H1 (cell line): Measurements from ENCODE around the gene ARPIN. TPM values are rescaled to one million over a fixed set of nuclear protein-coding genes. Genes with fewer than 3 reads are reported as not detected.

Experiments
- CTCF ChIA-PET: fragments of 300-600 bp; sonication (Branson Sonifier 250); formaldehyde crosslinking; loops from one replicate; lab custom pipeline; 2021; ENCODE audit not compliant: partially characterized antibody; lab: Charles Lee
- POLR2A ChIA-PET: fragments of 300-600 bp; sonication (Branson Sonifier 250); formaldehyde crosslinking; loops from one replicate; lab custom pipeline; 2021; ENCODE audit warnings: inconsistent platforms; ENCODE audit not compliant: partially characterized antibody; lab: Charles Lee
- DNase-seq, 2 experiments: peaks; one replicate each; pipeline versions ENCODE4 v3.0.0 to v3.0.0-alpha.2; 2010 to 2022; ENCODE audit warnings: low spot score in 2 of 2, low read depth in 1 of 2, mixed read lengths in 1 of 2
- FAIRE-seq: peaks from 2 replicates; lab custom pipeline; 2011; peaks lifted over from hg19 to GRCh38; lab: Jason Lieb, UNC
- H2AFZ ChIP-seq: 2 replicates; pipeline ENCODE4 v1.8.1; 2012; ENCODE audit warnings: low read length, inconsistent platforms
- H2AK5ac ChIP-seq: 2 replicates; pipeline ENCODE4 v1.6.1; 2013; ENCODE audit warnings: low read depth, low read length
- H2BK120ac ChIP-seq: replicated peaks from 2 replicates; pipeline ENCODE3; 2013; ENCODE audit warnings: low read depth, low read length, inconsistent platforms
- H2BK12ac ChIP-seq: 2 replicates; pipeline ENCODE4 v1.6.1; 2013; ENCODE audit warnings: low read depth, low read length
- H2BK15ac ChIP-seq: 2 replicates; pipeline ENCODE4 v1.6.1; 2013; ENCODE audit warnings: low read length
- H2BK20ac ChIP-seq: 2 replicates; pipeline ENCODE4 v1.6.1; 2013; ENCODE audit warnings: low read length
- H2BK5ac ChIP-seq: 2 replicates; pipeline ENCODE4 v1.6.1; 2013; ENCODE audit warnings: low read depth, low read length
- H3K14ac ChIP-seq: 2 replicates; pipeline ENCODE4 v1.6.1; 2013; ENCODE audit warnings: inconsistent platforms; ENCODE audit not compliant: insufficient read length
- H3K18ac ChIP-seq: 2 replicates; pipeline ENCODE4 v1.6.1; 2013; ENCODE audit warnings: low read length; ENCODE audit errors: extremely low read depth
- H3K23ac ChIP-seq: 2 replicates; pipeline ENCODE4 v1.6.1; 2013; ENCODE audit warnings: inconsistent platforms; ENCODE audit not compliant: insufficient read length
- H3K23me2 ChIP-seq: 2 replicates; pipeline ENCODE4 v1.6.1; 2013; ENCODE audit warnings: low read depth, low read length
- H3K27ac ChIP-seq: 2 replicates; pipeline ENCODE4 v1.6.1; 2011; ENCODE audit warnings: low read depth, low read length, inconsistent platforms
- H3K27me3 ChIP-seq, 4 experiments: replicated peaks in 1 of 4; 1 replicate in 1 of 4; 2 replicates in 3 of 4; pipeline versions ENCODE4 v1.6.1 to v1.8.1; 2011 to 2013; ENCODE audit warnings: low read length in 3 of 4, mild to moderate bottlenecking in 3 of 4, inconsistent platforms in 2 of 4, mixed read lengths in 2 of 4, moderate library complexity in 1 of 4; ENCODE audit not compliant: control insufficient read depth in 3 of 4, insufficient read depth in 3 of 4; ENCODE audit errors: extremely low read depth in 1 of 4
- H3K36me3 ChIP-seq, 4 experiments: 2 replicates each; pipeline versions ENCODE4 v1.6.1 to v1.8.1; 2011 to 2013; ENCODE audit warnings: mild to moderate bottlenecking in 4 of 4, low read length in 3 of 4, moderate library complexity in 2 of 4, control low read depth in 1 of 4, inconsistent platforms in 1 of 4; ENCODE audit not compliant: insufficient read depth in 4 of 4, control insufficient read depth in 2 of 4
- H3K4ac ChIP-seq: replicated peaks from 2 replicates; pipeline ENCODE3; 2013; ENCODE audit warnings: low read length, low read depth, mixed read lengths, inconsistent platforms; ENCODE audit not compliant: insufficient read length
- H3K4me1 ChIP-seq, 4 experiments: replicated peaks in 1 of 4; 1 replicate in 1 of 4; 2 replicates in 3 of 4; pipeline versions ENCODE4 v1.6.1 to v1.8.1; 2011 to 2013; ENCODE audit warnings: low read length in 3 of 4, inconsistent platforms in 2 of 4, mixed read lengths in 1 of 4; ENCODE audit not compliant: insufficient read depth in 4 of 4, control insufficient read depth in 3 of 4
- H3K4me2 ChIP-seq, 2 experiments: 2 replicates each; pipeline versions ENCODE4 v1.6.1 to v1.8.1; 2011 to 2013; ENCODE audit warnings: low read depth in 2 of 2, low read length in 2 of 2, control low read depth in 1 of 2, inconsistent platforms in 1 of 2, mild to moderate bottlenecking in 1 of 2; ENCODE audit not compliant: insufficient read depth in 1 of 2
- H3K4me3 ChIP-seq, 4 experiments: fragments of 200-600, 300-600 bp in 1 of 4; sonication (generic), shearing (Covaris generic), sonication (Bioruptor Twin) in 1 of 4; 2 replicates each; pipeline versions ENCODE4 v1.5.1 to v1.8.1; 2011 to 2016; ENCODE audit warnings: low read length in 4 of 4, low read depth in 3 of 4, control low read depth in 2 of 4, inconsistent platforms in 2 of 4, mild to moderate bottlenecking in 2 of 4, mixed read lengths in 1 of 4, moderate library complexity in 1 of 4; ENCODE audit not compliant: insufficient read depth in 2 of 4; ENCODE audit errors: extremely low read depth in 1 of 4
- H3K56ac ChIP-seq: replicated peaks from 2 replicates; pipeline ENCODE3; 2013; ENCODE audit warnings: low read depth, mild to moderate bottlenecking, mixed read lengths, low read length, inconsistent platforms; ENCODE audit not compliant: insufficient read length
- H3K79me1 ChIP-seq: 2 replicates; pipeline ENCODE4 v1.6.1; 2013; ENCODE audit warnings: low read depth, low read length, control low read depth
- H3K79me2 ChIP-seq, 2 experiments: 2 replicates each; pipeline versions ENCODE4 v1.6.1 to v1.8.1; 2012 to 2013; ENCODE audit warnings: low read length in 2 of 2, mild to moderate bottlenecking in 2 of 2, inconsistent platforms in 1 of 2; ENCODE audit not compliant: insufficient read depth in 2 of 2, control insufficient read depth in 1 of 2
- H3K9ac ChIP-seq, 4 experiments: replicated peaks in 1 of 4; 1 replicate in 1 of 4; 2 replicates in 3 of 4; pipeline versions ENCODE4 v1.6.1 to v1.8.1; 2011 to 2013; ENCODE audit warnings: low read depth in 3 of 4, low read length in 3 of 4, control low read depth in 2 of 4, mild to moderate bottlenecking in 2 of 4, moderate library complexity in 2 of 4, inconsistent platforms in 1 of 4; ENCODE audit errors: extremely low read depth in 1 of 4
- H3K9me3 ChIP-seq, 2 experiments: 2 replicates each; pipeline versions ENCODE4 v1.6.1 to v1.8.1; 2012 to 2013; ENCODE audit warnings: mild to moderate bottlenecking in 2 of 2, moderate library complexity in 2 of 2, control low read depth in 1 of 2, inconsistent platforms in 1 of 2, low read depth in 1 of 2, low read length in 1 of 2, mixed read lengths in 1 of 2; ENCODE audit not compliant: insufficient read depth in 2 of 2
- H4K20me1 ChIP-seq, 2 experiments: replicated peaks in 1 of 2; 2 replicates each; pipeline versions ENCODE3 to v1.8.1; 2011 to 2013; ENCODE audit warnings: inconsistent platforms in 2 of 2, low read length in 2 of 2, mild to moderate bottlenecking in 1 of 2; ENCODE audit not compliant: insufficient read depth in 2 of 2, control insufficient read depth in 1 of 2
- H4K5ac ChIP-seq: 2 replicates; pipeline ENCODE4 v1.6.1; 2013; ENCODE audit warnings: low read length, low read depth, mixed read lengths, inconsistent platforms; ENCODE audit not compliant: insufficient read length
- H4K8ac ChIP-seq: 2 replicates; pipeline ENCODE4 v1.8.0; 2013; ENCODE audit warnings: mild to moderate bottlenecking, moderate library complexity, low read length, inconsistent platforms; ENCODE audit not compliant: insufficient read depth; ENCODE audit errors: extremely low read depth
- H4K91ac ChIP-seq: replicated peaks from 2 replicates; pipeline ENCODE3; 2013; ENCODE audit warnings: low read length, mixed read lengths, inconsistent platforms; ENCODE audit not compliant: insufficient read length
- NRF1 ChIP-seq: IDR thresholded peaks from 2 replicates; pipeline ENCODE4 v1.6.1; 2011; ENCODE audit warnings: mild to moderate bottlenecking, low read depth, low read length, improper control_type of control experiment
- TAF1 ChIP-seq: IDR thresholded peaks from 2 replicates; pipeline ENCODE4 v1.6.1; 2011; ENCODE audit warnings: mild to moderate bottlenecking, low read depth, low read length
- TCF12 ChIP-seq: IDR thresholded peaks from 2 replicates; pipeline ENCODE4 v1.6.1; 2011; ENCODE audit warnings: low read depth, mild to moderate bottlenecking, low read length
- WGBS, 2 experiments: shearing (Covaris generic) in 1 of 2; methylation state at CpG; one replicate each; pipeline versions ENCODE4 v1.1.6 to v1.1.7; 2013 to 2015; ENCODE audit warnings: low lambda C conversion rate in 2 of 2, mixed read lengths in 2 of 2, inconsistent platforms in 1 of 2, low coverage in 1 of 2, missing lambda C conversion rate in 1 of 2; ENCODE audit not compliant: insufficient replicate concordance in 2 of 2, insufficient coverage in 1 of 2, insufficient read length in 1 of 2; ENCODE audit errors: extremely low coverage in 1 of 2, missing lambda C conversion rate in 1 of 2; 5-methylcytosine and 5-hydroxymethylcytosine counted together
- polyA plus RNA-seq, 7 experiments: library from polyadenylated mRNA; depleted of rRNA in 3 of 7; stranded (reverse) in 5 of 7; unstranded in 2 of 7; fragments of >200 nt in 5 of 7; fragments of 200-250 nt in 2 of 7; gene quantifications; 1 replicate in 5 of 7; 2 replicates in 1 of 7; 4 replicates in 1 of 7; pipeline versions ENCODE4 v1.2.1 to v1.2.3, GENCODE V29; 2011 to 2013; ENCODE audit warnings: missing spikeins in 2 of 7, mixed read lengths in 2 of 7
- total RNA-seq: library from RNA; stranded (reverse); fragmentation: NEBNext Ultra II Directional; extraction: Animal tissue kit (Norgen Biotek cat#: 25700); gene quantifications from 2 replicates; pipeline ENCODE4 v1.2.1, GENCODE V29; 2021
- TF ChIP-seq, protein P1 (sequence below): IDR thresholded peaks from 2 replicates; pipeline ENCODE4 v1.6.1; 2011; ENCODE audit warnings: low read length, improper control_type of control experiment

The ARPIN gene
- total and polyA plus RNA-seq, 2 of the 8 experiments (the other 6 are each of a cell fraction or from before 2014, with no cell fraction given), result 3.1 to 3.9 TPM

DNA sequence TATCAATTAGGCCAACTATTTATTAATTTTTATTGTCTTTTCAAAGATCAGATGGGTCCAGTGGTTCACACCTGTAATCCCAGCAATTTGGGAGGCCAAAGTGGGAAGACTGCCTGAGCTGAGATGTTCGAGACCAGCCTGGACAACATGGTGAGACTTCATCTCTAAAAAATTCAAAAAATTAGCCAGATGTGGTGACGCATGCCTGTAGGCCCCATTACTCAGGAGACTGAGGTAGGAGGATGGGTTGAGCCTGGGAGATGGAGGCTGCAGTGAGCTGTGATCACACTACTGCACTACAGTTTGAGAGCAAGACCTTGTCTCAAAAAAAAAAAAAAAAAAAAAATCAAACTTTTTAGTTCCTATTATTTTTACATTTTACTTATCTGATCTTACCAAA is 27.1 kb downstream of the ARPIN start:
- Histone ChIP-seq H3K9me3 (no peaks in the 10 kb centered on the region), H3K27ac (no peak overlapping the region), H3K79me1 (no peaks in the 10 kb centered on the region; the same call in 1 of the 2 replicates), H2AK5ac (no peak overlapping the region), H3K4me2 (no peak overlapping the region), H3K27me3 (no peaks in the 10 kb centered on the region), H3K4me3 (no peak overlapping the region), H3K9ac (no peak overlapping the region), H3K23me2 (no peaks in the 10 kb centered on the region), H2BK15ac (no peak overlapping the region), H2AFZ (no peak overlapping the region), H3K14ac (no peak overlapping the region), H3K18ac (no peak overlapping the region), H4K91ac (no peak overlapping the region), H3K4me1 (no peaks in the 10 kb centered on the region), H4K8ac (no peak overlapping the region; the same call in 1 of the 2 replicates), H3K23ac (no peak overlapping the region), H2BK5ac (no peak overlapping the region), H2BK12ac (no peak overlapping the region), H3K56ac (no peak overlapping the region), H3K4ac (no peak overlapping the region), H3K36me3 (peaks cover 0 to 29% (median 16%) of the 10 kb centered on the region in 4 experiments; a peak in 5 of 8 replicates), H2BK20ac (no peak overlapping the region), H2BK120ac (no peak overlapping the region), H3K79me2 (peaks cover 0 to 2% of the 10 kb centered on the region in 2 experiments; a peak in 1 of 4 replicates), H4K5ac (no peak overlapping the region), H4K20me1 (peaks cover 0 to 2% of the 10 kb centered on the region in 2 experiments)
- WGBS, 2 experiments, result 97% methylated on average over 2 of the region's 2 CpGs; no CpG with 5 or more reads in 1 of the 2 experiments
- ChIA-PET POLR2A (no interaction called here), CTCF (interaction anchor here (1.1 to 5.8 kb wide), 4 partner anchors 9 to 124 kb away, joined by 5 to 89 read pairs (median 12); no protein-coding TSS in a partner anchor)
- DNase-seq, result no peak
- FAIRE-seq, result no peak
- TF ChIP-seq NRF1, result no peak
- no peak for TF ChIP-seq TCF12
- TF ChIP-seq, protein P1, sequence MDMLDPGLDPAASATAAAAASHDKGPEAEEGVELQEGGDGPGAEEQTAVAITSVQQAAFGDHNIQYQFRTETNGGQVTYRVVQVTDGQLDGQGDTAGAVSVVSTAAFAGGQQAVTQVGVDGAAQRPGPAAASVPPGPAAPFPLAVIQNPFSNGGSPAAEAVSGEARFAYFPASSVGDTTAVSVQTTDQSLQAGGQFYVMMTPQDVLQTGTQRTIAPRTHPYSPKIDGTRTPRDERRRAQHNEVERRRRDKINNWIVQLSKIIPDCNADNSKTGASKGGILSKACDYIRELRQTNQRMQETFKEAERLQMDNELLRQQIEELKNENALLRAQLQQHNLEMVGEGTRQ, result no peak
- TF ChIP-seq TAF1, result no peak
